Omental fat pad (tissue), 4 donors: Measurements from ENCODE around the gene CRABP1. TPM values are rescaled to one million over a fixed set of nuclear protein-coding genes. Genes with fewer than 3 reads are reported as not detected.

Experiments
- ATAC-seq: fragments of 150-250 bp; one replicate; pipeline ENCODE4 v1.9.1; 2016; ENCODE audit warnings: mild to moderate bottlenecking, moderate library complexity; ENCODE audit not compliant: low FRiP score
- DNase-seq: peaks from one replicate; pipeline ENCODE4 v3.0.0-alpha.2; 2019; ENCODE audit warnings: low spot score
- total RNA-seq, 4 donors: library from RNA; depleted of rRNA; stranded (reverse); fragments of >200 nt; gene quantifications; one replicate each; pipeline ENCODE4 v1.1.0, GENCODE V29; 2016
- TF ChIP-seq, protein P1 (sequence below), 3 donors: fragments of 450-650 bp; IDR thresholded peaks; one replicate each; pipeline ENCODE4 v1.5.1; 2016 to 2017; ENCODE audit warnings: antibody characterized with exemption in 3 of 3, mild to moderate bottlenecking in 3 of 3, moderate library complexity in 2 of 3

Gene CRABP1
- total RNA-seq, 4 donors from 2014 or later, result 1.6 TPM; not detected in 3

DNA sequence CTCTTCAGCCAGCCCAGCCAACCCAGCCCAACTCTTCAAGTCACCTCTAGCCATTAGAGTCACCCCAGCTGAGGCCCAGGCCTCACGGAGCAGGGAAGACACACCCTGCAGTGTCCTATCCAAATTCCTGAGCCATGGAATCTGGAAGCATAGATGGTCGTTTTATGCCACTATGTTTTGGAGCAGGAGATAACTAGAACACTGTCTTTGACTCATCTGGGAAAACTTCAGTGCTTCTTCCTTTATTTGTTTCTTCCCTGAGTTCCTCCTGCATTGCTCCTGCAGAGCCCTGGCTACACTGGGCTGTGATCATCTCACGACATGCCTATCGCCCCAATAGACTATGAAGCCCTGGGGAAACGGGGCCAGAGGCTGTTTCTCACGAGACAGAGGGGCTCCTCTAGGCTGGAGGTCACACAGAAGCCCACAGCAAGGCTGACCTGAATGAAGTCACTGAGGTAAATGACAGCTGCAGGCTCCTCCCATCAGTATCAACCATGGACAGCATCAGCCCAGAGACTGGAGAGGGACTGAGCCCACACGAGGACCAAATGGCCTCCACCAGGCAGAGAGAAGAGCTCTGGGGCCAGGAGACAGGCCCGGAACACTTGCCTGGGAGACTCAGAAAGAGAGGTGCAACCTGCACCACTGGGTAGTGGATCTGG is 22.7 kb downstream of the CRABP1 start:
- ATAC-seq (no peak), DNase-seq (no peak)
- TF ChIP-seq, protein P1, sequence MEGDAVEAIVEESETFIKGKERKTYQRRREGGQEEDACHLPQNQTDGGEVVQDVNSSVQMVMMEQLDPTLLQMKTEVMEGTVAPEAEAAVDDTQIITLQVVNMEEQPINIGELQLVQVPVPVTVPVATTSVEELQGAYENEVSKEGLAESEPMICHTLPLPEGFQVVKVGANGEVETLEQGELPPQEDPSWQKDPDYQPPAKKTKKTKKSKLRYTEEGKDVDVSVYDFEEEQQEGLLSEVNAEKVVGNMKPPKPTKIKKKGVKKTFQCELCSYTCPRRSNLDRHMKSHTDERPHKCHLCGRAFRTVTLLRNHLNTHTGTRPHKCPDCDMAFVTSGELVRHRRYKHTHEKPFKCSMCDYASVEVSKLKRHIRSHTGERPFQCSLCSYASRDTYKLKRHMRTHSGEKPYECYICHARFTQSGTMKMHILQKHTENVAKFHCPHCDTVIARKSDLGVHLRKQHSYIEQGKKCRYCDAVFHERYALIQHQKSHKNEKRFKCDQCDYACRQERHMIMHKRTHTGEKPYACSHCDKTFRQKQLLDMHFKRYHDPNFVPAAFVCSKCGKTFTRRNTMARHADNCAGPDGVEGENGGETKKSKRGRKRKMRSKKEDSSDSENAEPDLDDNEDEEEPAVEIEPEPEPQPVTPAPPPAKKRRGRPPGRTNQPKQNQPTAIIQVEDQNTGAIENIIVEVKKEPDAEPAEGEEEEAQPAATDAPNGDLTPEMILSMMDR (IDR thresholded peaks at IDR 0.05), result no peak

DNA sequence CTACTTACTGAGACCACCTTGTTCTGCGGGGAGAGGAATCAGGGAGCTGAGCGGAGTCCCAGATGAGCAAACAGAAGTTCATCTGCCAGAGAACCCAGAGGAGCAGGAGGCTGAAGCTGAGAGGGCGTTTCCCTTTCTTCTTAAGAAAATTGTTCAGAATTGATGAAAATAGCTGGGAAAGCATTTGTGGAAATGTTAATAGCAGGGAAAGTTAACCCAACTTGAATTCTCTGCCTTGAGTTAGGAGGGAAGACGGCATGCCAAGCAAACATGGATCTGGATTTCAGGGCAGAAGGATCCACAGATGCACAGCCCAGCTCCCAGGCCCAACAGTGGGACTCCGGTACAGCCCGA is 23.2 kb downstream of the CRABP1 start:
- DNase-seq, result no peak
- TF ChIP-seq, protein P1 (IDR thresholded peaks at IDR 0.05), result no peak
- no peak for ATAC-seq

DNA sequence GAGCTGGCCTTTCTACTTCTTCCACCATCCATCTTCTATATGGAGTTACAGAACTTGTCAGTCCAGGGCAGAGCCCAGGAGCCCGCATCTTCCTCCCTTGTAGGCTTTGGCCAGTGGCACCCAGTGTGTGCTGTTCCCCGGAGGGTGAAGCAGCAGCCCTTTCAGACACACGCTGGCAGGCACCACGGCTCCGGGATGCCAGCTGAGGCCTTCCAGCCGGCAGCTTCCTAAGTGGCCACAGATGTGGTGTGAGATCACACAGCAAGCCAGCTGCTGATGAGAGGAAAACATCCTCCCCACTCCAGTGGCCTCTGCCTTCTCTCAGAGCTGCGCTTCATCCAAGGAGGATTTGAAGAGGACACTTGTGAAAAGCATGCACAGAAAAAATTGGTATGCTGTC is 24.1 kb downstream of the CRABP1 start:
- no peak for DNase-seq
- no peak for ATAC-seq
- TF ChIP-seq, protein P1 (IDR thresholded peaks at IDR 0.05), result no peak

DNA sequence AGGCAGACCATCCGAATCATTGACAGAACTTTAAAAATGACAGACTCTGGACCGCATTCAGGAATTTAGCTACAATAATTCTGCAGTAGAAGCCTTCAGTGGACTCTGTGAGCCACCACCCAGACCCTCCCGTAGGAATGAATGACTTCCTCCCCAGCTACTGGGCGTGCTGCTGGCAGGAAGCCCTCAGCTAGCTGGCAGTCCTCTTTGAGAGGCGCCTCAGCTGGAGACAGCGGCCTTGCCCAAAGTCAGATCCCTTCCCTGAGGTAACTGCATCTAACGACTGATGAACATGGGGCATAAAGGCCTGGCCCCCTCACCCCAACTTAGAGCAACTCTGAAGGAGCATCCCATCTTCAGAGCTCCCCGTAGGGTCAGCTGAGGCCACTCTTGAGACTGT is 25.8 kb downstream of the CRABP1 start:
- TF ChIP-seq, protein P1 (IDR thresholded peaks at IDR 0.05), result no peak
- no peak for ATAC-seq
- no peak for DNase-seq

DNA sequence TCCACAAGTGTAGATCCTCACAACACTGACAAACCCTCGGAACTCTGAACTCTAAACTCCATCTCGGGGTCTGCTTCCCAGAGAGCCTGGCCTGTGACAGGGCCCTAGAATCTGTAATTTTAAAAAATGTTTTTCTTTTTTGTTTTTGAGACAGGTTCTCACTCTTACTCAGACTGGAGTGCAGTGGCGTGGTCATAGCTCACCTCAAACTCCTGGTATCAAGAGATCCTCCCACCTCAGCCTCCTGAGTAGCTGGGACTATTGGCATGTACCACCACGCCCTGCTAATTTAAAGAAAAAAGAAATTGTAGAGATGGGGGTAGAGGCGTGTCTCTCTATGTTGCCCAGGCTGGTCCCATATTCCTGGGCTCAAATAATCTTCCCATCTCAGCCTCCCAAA is 26.2 kb downstream of the CRABP1 start:
- no peak for DNase-seq
- TF ChIP-seq, protein P1 (IDR thresholded peaks at IDR 0.05), result no peak
- no peak for ATAC-seq

DNA sequence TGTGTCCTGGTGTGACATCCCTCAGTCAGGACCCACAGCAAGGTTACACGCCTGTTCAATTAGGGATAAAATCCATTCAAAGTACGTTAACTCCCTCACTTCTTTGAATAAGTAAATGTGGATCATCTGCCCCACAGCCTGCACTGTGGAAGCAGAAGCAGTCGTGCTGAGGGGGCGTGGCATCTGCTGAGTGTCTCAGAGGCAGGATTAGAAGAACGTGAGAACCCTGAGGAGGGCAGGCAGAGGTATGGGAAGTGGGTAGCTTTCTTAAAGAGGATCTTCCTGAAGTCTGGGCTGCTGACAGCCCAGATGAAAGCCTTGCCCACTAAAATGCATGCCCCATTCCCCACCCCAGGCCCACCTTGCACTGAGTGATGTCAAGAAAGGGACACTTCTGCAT is 28.5 kb downstream of the CRABP1 start:
- DNase-seq (no peak), ATAC-seq (no peak)

DNA sequence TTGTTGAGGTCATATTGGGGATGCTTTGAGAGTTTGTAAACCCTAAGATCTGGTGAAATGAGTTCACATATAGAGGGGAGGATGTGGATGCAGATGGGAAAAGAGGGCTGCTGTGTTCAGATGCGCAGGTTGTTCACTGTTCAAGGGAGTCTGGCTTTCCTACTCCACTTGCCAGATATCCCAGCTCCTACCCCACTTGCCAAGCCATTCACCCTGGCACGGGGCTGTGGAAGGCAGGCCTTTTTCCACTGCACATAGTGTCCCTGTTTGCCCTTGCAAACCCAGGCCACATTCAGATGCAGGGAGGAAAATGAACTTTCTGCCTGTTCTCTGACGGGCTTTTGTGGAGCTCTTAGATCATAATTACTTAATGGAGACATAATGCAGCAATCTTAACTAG is 29.0 kb downstream of the CRABP1 start:
- no peak for DNase-seq
- no peak for ATAC-seq
- TF ChIP-seq, protein P1 (IDR thresholded peaks at IDR 0.05), result no peak

More for the DNA sequence above, 28.5 kb downstream of the CRABP1 start:
- TF ChIP-seq, protein P1 (IDR thresholded peaks at IDR 0.05), result no peak
